Liver (tissue), 3 donors: ENCODE results near the gene MMS19.

Experiments used
- EGR1 ChIP-seq, 2 donors: IDR thresholded peaks; 2 replicates each; pipeline ENCODE4 v1.6.1; 2016 to 2018; ENCODE audit warnings: antibody characterized with exemption in 2 of 2, low read depth in 2 of 2
- FOXA1 ChIP-seq: IDR thresholded peaks from 2 replicates; pipeline ENCODE4 v1.6.1; 2016; ENCODE audit warnings: antibody characterized with exemption
- FOXA2 ChIP-seq: IDR thresholded peaks from 2 replicates; pipeline ENCODE4 v1.6.1; 2016; ENCODE audit warnings: antibody characterized with exemption
- GABPA ChIP-seq, 2 donors: IDR thresholded peaks in 1 of 2; conservative IDR thresholded peaks in 1 of 2; 2 replicates each; pipeline ENCODE4 v1.6.1; 2016; ENCODE audit warnings: antibody characterized with exemption in 2 of 2, mild to moderate bottlenecking in 1 of 2, moderate library complexity in 1 of 2
- JUND ChIP-seq, 2 donors: IDR thresholded peaks; 2 replicates each; pipeline ENCODE4 v1.6.1; 2016; ENCODE audit warnings: antibody characterized with exemption in 2 of 2
- NR2F2 ChIP-seq: IDR thresholded peaks from 2 replicates; pipeline ENCODE4 v1.6.1; 2016; ENCODE audit warnings: antibody characterized with exemption
- RXRA ChIP-seq, 2 donors: IDR thresholded peaks; 2 replicates each; pipeline ENCODE4 v1.6.1; 2017 to 2018; ENCODE audit warnings: antibody characterized with exemption in 2 of 2, mild to moderate bottlenecking in 1 of 2
- TAF1 ChIP-seq: conservative IDR thresholded peaks from 2 replicates; pipeline ENCODE4 v1.6.1; 2016; ENCODE audit warnings: antibody characterized with exemption, mild to moderate bottlenecking
- YY1 ChIP-seq: IDR thresholded peaks from 2 replicates; pipeline ENCODE4 v1.6.1; 2016; ENCODE audit warnings: antibody characterized with exemption, mild to moderate bottlenecking
- TF ChIP-seq, protein P1 (sequence below): fragments of 150-350 bp; IDR thresholded peaks from 2 replicates; pipeline ENCODE4 v1.5.1; 2017; ENCODE audit warnings: improper control_type of control experiment, low read depth, low read length; ENCODE audit not compliant: missing input control
- TF ChIP-seq, protein P2 (sequence below): IDR thresholded peaks from 2 replicates; pipeline ENCODE4 v1.6.1; 2016; ENCODE audit warnings: antibody characterized with exemption
- TF ChIP-seq, protein P3 (sequence below): IDR thresholded peaks from 2 replicates; pipeline ENCODE4 v1.6.1; 2016; ENCODE audit warnings: antibody characterized with exemption, mild to moderate bottlenecking
- TF ChIP-seq, protein P4 (sequence below): IDR thresholded peaks from 2 replicates; pipeline ENCODE4 v1.6.1; 2016; ENCODE audit warnings: antibody characterized with exemption
- TF ChIP-seq, protein P5 (sequence below): IDR thresholded peaks from 2 replicates; pipeline ENCODE4 v1.6.1; 2016; ENCODE audit warnings: antibody characterized with exemption
- donor health status: healthy.
- donor health status: healthy.

DNA sequence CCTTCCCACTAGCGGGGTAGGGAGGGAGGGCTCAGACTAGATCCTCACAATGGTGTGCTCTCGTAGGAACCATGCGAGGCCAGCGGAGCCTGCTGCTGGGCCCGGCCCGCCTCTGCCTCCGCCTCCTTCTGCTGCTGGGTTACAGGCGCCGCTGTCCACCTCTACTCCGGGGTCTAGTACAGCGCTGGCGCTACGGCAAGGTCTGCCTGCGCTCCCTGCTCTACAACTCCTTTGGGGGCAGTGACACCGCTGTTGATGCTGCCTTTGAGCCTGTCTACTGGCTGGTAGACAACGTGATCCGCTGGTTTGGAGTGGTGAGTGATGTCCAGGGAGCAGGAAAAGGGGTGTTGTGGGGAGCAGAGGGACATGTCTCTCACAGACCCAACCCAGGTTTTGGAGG lies 46.6 kb downstream of the MMS19 start:
- TF ChIP-seq, protein P1, sequence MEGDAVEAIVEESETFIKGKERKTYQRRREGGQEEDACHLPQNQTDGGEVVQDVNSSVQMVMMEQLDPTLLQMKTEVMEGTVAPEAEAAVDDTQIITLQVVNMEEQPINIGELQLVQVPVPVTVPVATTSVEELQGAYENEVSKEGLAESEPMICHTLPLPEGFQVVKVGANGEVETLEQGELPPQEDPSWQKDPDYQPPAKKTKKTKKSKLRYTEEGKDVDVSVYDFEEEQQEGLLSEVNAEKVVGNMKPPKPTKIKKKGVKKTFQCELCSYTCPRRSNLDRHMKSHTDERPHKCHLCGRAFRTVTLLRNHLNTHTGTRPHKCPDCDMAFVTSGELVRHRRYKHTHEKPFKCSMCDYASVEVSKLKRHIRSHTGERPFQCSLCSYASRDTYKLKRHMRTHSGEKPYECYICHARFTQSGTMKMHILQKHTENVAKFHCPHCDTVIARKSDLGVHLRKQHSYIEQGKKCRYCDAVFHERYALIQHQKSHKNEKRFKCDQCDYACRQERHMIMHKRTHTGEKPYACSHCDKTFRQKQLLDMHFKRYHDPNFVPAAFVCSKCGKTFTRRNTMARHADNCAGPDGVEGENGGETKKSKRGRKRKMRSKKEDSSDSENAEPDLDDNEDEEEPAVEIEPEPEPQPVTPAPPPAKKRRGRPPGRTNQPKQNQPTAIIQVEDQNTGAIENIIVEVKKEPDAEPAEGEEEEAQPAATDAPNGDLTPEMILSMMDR = no peak
- TF ChIP-seq EGR1 (IDR thresholded peaks at IDR 0.05; ENCODE audit: low read depth in 2 of 2) (no peak), TAF1 (no peak), GABPA (IDR thresholded peaks at IDR 0.05 in 1 of 2, conservative IDR thresholded peaks at IDR 0.05 in 1 of 2) (no peak), FOXA1 (no peak), RXRA (IDR thresholded peaks at IDR 0.05) (no peak), YY1 (no peak), NR2F2 (no peak), FOXA2 (no peak), JUND (IDR thresholded peaks at IDR 0.05) (no peak)
- TF ChIP-seq, protein P2, sequence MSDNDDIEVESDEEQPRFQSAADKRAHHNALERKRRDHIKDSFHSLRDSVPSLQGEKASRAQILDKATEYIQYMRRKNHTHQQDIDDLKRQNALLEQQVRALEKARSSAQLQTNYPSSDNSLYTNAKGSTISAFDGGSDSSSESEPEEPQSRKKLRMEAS = no peak
- TF ChIP-seq, protein P3, sequence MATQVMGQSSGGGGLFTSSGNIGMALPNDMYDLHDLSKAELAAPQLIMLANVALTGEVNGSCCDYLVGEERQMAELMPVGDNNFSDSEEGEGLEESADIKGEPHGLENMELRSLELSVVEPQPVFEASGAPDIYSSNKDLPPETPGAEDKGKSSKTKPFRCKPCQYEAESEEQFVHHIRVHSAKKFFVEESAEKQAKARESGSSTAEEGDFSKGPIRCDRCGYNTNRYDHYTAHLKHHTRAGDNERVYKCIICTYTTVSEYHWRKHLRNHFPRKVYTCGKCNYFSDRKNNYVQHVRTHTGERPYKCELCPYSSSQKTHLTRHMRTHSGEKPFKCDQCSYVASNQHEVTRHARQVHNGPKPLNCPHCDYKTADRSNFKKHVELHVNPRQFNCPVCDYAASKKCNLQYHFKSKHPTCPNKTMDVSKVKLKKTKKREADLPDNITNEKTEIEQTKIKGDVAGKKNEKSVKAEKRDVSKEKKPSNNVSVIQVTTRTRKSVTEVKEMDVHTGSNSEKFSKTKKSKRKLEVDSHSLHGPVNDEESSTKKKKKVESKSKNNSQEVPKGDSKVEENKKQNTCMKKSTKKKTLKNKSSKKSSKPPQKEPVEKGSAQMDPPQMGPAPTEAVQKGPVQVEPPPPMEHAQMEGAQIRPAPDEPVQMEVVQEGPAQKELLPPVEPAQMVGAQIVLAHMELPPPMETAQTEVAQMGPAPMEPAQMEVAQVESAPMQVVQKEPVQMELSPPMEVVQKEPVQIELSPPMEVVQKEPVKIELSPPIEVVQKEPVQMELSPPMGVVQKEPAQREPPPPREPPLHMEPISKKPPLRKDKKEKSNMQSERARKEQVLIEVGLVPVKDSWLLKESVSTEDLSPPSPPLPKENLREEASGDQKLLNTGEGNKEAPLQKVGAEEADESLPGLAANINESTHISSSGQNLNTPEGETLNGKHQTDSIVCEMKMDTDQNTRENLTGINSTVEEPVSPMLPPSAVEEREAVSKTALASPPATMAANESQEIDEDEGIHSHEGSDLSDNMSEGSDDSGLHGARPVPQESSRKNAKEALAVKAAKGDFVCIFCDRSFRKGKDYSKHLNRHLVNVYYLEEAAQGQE = no peak
- TF ChIP-seq, protein P4, sequence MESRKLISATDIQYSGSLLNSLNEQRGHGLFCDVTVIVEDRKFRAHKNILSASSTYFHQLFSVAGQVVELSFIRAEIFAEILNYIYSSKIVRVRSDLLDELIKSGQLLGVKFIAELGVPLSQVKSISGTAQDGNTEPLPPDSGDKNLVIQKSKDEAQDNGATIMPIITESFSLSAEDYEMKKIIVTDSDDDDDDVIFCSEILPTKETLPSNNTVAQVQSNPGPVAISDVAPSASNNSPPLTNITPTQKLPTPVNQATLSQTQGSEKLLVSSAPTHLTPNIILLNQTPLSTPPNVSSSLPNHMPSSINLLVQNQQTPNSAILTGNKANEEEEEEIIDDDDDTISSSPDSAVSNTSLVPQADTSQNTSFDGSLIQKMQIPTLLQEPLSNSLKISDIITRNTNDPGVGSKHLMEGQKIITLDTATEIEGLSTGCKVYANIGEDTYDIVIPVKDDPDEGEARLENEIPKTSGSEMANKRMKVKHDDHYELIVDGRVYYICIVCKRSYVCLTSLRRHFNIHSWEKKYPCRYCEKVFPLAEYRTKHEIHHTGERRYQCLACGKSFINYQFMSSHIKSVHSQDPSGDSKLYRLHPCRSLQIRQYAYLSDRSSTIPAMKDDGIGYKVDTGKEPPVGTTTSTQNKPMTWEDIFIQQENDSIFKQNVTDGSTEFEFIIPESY = no peak
- TF ChIP-seq, protein P5, sequence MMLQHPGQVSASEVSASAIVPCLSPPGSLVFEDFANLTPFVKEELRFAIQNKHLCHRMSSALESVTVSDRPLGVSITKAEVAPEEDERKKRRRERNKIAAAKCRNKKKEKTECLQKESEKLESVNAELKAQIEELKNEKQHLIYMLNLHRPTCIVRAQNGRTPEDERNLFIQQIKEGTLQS = no peak
